Suprapubic skin (tissue), 4 donors: ENCODE data around the gene NEMP1. TPM values are rescaled to one million over a fixed set of nuclear protein-coding genes. Genes with fewer than 3 reads are reported as not detected.

Experiments used
- DNase-seq, 2 donors: peaks; one replicate each; pipeline ENCODE4 v3.0.0-alpha.2; 2019; ENCODE audit warnings: low spot score in 2 of 2
- H3K27ac ChIP-seq: fragments of 200-600 bp; sonication (generic); one replicate; pipeline ENCODE4 v1.5.1; 2019
- H3K27me3 ChIP-seq: fragments of 200-600 bp; sonication (generic); one replicate; pipeline ENCODE4 v1.5.1; 2019
- H3K36me3 ChIP-seq: fragments of 200-600 bp; sonication (generic); one replicate; pipeline ENCODE4 v1.5.1; 2019
- H3K4me1 ChIP-seq: fragments of 200-600 bp; sonication (generic); one replicate; pipeline ENCODE4 v1.5.1; 2019
- H3K4me3 ChIP-seq: fragments of 200-600 bp; sonication (generic); one replicate; pipeline ENCODE4 v1.5.1; 2019; ENCODE audit warnings: mild to moderate bottlenecking
- H3K9me3 ChIP-seq: fragments of 200-600 bp; sonication (generic); one replicate; pipeline ENCODE4 v1.5.1; 2019
- EP300 ChIP-seq: sonication (generic); formaldehyde crosslinking; IDR thresholded peaks from one replicate; pipeline ENCODE4 v1.6.1; 2017; ENCODE audit warnings: antibody characterized with exemption
- POLR2A ChIP-seq, 2 donors: fragments of 450-650 bp; IDR thresholded peaks; one replicate each; pipeline ENCODE4 v1.6.1; 2017; ENCODE audit warnings: antibody characterized with exemption in 2 of 2, mild to moderate bottlenecking in 2 of 2, moderate library complexity in 2 of 2
- POLR2AphosphoS5 ChIP-seq, 3 donors: sonication (generic); formaldehyde crosslinking; IDR thresholded peaks; one replicate each; pipeline ENCODE4 v1.6.1; 2017; ENCODE audit warnings: antibody characterized with exemption in 3 of 3
- WGBS: methylation state at CpG from one replicate; pipeline ENCODE4 v1.1.5; 2018; 5-methylcytosine and 5-hydroxymethylcytosine counted together
- total RNA-seq, 4 donors: library from RNA; depleted of rRNA; stranded (reverse); fragments of >200 nt; gene quantifications; one replicate each; pipeline ENCODE4 v1.1.0, GENCODE V29; 2016
- TF ChIP-seq, protein P1 (sequence below), 2 donors: fragments of 200-600 bp in 1 of 2; fragments of 450-650 bp in 1 of 2; sonication (generic) in 1 of 2; IDR thresholded peaks; one replicate each; pipeline ENCODE4 v1.5.1; 2016 to 2019; ENCODE audit warnings: antibody characterized with exemption in 2 of 2, mild to moderate bottlenecking in 1 of 2, moderate library complexity in 1 of 2

NEMP1 gene
- total RNA-seq, 4 donors from 2014 or later, result 6.5 to 31.2 (median 9.5) TPM

DNA sequence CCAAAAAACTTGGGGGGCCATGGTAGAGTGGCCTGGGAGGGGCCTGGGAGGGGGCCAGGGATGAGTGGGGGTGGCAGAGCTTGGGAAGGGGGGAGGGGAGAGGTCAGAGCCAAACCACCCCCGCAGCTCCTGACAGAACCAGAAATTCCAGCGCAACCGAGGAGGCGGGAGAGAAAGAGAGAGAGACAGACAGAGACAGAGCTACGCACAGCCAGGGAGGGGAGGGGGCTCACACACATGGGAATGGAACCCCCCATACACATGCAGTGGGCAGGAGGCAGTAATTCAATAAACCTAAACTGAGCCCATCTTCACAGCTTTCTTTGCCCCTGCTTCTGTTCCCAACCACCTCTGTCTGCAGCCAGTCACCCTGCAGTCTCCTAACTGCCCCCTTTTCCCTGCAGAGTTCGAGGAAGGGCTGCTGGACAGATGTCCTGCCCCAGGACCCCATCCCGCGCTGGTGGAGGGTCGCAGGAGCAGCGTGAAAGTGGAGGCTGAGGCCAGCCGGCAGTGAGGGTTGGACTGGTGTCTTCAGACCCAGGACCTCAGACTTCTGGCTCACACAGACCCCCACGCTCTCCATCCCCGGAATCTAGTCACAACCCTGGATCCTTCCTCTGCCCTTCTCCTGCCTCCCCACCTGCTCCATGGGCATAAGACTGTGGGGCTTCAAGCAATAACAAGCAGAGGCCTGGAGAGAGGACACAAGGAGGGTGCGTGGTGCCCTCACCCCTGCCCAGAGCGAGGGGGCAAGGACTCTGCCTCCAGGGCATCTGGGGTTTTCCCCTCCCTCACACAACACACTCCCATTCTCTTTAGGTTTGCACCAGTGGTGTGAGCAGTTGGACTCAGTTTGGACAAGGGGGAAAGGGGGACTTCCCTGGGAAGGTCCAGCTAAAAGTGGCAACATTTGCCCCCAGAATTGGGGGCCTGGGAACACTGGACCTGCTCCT is 15.9 kb upstream of the NEMP1 start:
- peak in 1 of 2 donors; percentile 60 for DNase-seq
- H3K4me3 ChIP-seq, result peak overlapping the region; percentile 7

DNA sequence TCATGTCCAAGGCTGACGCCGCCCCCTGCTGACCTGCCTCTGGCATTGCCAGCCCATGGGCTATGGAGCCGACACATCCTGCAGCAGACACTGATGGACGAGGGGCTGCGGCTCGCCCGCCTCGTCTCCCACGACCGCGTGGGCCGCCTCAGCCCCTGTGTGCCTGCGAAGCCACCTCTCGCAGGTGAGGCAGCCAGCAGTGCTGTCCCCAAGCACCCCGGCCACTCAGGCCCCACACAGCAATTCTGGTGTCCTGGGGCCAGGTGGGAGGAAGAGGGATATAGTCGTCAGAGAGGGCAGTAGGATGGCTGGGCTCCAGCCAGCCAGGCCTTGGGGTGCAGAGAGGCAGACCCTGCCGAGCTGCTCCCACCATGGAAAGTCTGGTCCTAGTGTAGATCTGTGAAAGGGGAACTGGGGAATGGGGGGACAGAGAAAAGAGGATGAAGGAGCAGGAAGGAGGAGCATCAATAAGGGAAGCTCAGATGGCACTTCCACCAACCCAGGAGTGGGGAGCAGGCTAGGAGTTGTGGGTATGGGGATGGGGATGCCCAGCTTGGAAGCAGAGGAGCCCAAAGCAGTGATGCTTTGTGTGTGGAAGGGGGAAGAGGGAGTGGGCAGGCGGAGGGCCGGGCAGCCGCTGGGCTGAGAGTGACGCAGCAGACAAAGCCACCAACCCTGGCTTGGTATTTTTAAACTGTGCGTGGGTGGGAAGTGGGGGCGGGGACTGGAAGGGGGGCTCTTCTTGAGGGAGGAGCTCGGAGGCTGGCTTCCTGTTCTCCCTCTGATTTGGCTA is 15.0 kb upstream of the NEMP1 start:
- Histone ChIP-seq H3K9me3 (no peaks in the 10 kb centered on the region), H3K27ac (peak overlapping the region; percentile 86), H3K27me3 (no peaks in the 10 kb centered on the region), H3K4me1 (peaks cover 83% of the 10 kb centered on the region), H3K36me3 (peaks cover 71% of the 10 kb centered on the region), H3K4me3 (no peak overlapping the region)
- TF ChIP-seq POLR2AphosphoS5 (IDR thresholded peaks at IDR 0.05) (no peak), EP300 (no peak)
- TF ChIP-seq, protein P1, sequence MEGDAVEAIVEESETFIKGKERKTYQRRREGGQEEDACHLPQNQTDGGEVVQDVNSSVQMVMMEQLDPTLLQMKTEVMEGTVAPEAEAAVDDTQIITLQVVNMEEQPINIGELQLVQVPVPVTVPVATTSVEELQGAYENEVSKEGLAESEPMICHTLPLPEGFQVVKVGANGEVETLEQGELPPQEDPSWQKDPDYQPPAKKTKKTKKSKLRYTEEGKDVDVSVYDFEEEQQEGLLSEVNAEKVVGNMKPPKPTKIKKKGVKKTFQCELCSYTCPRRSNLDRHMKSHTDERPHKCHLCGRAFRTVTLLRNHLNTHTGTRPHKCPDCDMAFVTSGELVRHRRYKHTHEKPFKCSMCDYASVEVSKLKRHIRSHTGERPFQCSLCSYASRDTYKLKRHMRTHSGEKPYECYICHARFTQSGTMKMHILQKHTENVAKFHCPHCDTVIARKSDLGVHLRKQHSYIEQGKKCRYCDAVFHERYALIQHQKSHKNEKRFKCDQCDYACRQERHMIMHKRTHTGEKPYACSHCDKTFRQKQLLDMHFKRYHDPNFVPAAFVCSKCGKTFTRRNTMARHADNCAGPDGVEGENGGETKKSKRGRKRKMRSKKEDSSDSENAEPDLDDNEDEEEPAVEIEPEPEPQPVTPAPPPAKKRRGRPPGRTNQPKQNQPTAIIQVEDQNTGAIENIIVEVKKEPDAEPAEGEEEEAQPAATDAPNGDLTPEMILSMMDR (IDR thresholded peaks at IDR 0.05), result peak in 1 of 2 donors; percentile 38
- DNase-seq, result peak; percentile 83 to 90
- WGBS, result 40% methylated on average over 22 of the region's 24 CpGs

More for the DNA sequence above, 15.9 kb upstream of the NEMP1 start:
- H3K9me3 ChIP-seq, result no peaks in the 10 kb centered on the region
- H3K27ac ChIP-seq, result peak overlapping the region; percentile 86
- H3K36me3 ChIP-seq, result peaks cover 80% of the 10 kb centered on the region
- TF ChIP-seq POLR2AphosphoS5 (IDR thresholded peaks at IDR 0.05) (no peak), POLR2A (IDR thresholded peaks at IDR 0.05) (no peak), EP300 (no peak)
- TF ChIP-seq, protein P1 (IDR thresholded peaks at IDR 0.05), result no peak
- 28% methylated on average over 13 of the region's 15 CpGs for WGBS
- no peaks in the 10 kb centered on the region for H3K27me3 ChIP-seq
- H3K4me1 ChIP-seq, result peaks cover 92% of the 10 kb centered on the region

DNA sequence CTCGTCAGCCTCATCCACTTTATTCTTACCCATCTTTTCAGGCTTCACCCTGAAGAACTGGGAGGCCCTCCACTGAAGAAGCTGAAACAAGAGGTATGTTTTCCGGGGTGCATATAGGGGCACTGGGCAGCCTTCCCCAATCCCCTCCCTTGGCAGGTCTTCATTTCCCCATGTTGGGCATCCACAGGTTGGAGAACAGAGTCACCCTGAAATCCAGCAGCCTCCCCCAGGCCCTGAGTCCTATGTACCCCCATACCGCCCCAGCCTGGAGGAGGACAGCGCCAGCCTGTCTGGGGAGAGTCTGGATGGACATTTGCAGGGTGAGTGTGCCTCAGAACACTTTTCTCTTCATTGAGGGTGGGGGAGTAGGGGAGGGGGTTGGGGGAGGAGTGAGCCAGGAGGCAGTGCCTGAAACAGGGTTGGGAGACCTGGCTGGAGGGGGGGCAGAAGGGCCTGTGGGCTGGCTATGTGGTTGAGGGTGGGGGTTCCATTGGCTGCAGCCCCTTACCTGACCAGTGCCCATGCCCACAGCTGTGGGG is 14.4 kb upstream of the NEMP1 start:
- no peak for TF ChIP-seq POLR2AphosphoS5 (IDR thresholded peaks at IDR 0.05)
- TF ChIP-seq EP300, result no peak
- no peak for TF ChIP-seq POLR2A (IDR thresholded peaks at IDR 0.05)
- TF ChIP-seq, protein P1 (IDR thresholded peaks at IDR 0.05), result no peak
- peaks cover 64% of the 10 kb centered on the region for H3K36me3 ChIP-seq
- H3K4me1 ChIP-seq, result peaks cover 81% of the 10 kb centered on the region
- H3K27ac ChIP-seq, result peak overlapping the region; percentile 86
- H3K4me3 ChIP-seq, result no peak overlapping the region
- 44% methylated on average over 2 of the region's 4 CpGs for whole genome bisulfite sequencing
- H3K27me3 ChIP-seq, result no peaks in the 10 kb centered on the region
- no peaks in the 10 kb centered on the region for H3K9me3 ChIP-seq
- DNase-seq, result peak; percentile 57 to 58

DNA sequence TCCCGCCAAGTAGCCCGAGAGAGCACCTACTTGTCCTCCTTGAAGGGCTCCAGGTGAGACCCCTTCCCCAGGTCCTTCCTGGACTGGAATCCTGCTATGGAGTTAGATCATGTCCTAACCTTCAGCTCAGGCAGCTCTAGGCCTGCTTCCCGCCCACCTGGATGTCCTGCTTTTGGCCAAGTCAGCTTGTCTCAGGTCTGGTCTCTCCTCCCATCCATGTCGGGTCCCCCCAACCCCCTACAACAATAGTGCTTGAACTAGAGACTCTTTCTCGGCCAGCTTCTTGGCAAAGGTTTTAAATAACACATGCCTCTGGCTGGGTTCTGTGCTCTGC is 13.9 kb upstream of the NEMP1 start:
- Histone ChIP-seq H3K4me1 (peaks cover 80% of the 10 kb centered on the region), H3K4me3 (no peak overlapping the region)
- 60% methylated on average over 5 of the region's 5 CpGs for WGBS

More for the DNA sequence above, 13.9 kb upstream of the NEMP1 start:
- no peaks in the 10 kb centered on the region for H3K9me3 ChIP-seq
- H3K36me3 ChIP-seq, result peaks cover 60% of the 10 kb centered on the region
- TF ChIP-seq POLR2A (IDR thresholded peaks at IDR 0.05) (no peak), EP300 (no peak), POLR2AphosphoS5 (IDR thresholded peaks at IDR 0.05) (no peak)
- TF ChIP-seq, protein P1 (IDR thresholded peaks at IDR 0.05), result no peak
- no peak for DNase-seq
- H3K27me3 ChIP-seq, result no peaks in the 10 kb centered on the region
- H3K27ac ChIP-seq, result peak overlapping the region; percentile 86
